Ureter (tissue), 1 donor: ENCODE data around the gene ART5. TPM values are rescaled to one million over a fixed set of nuclear protein-coding genes. Genes with fewer than 3 reads are reported as not detected.
A peak's percentile ranks its signal among the peaks of the same experiment; 100 is the strongest.
"Not testable (repeated sequence)": the region's sequence is repeated elsewhere in the genome, so short reads cannot be mapped to it uniquely, and the experiment has no call there.

Experiments used
- DNase-seq: peaks from one replicate; pipeline ENCODE4 v3.0.0-alpha.2; 2020; ENCODE audit warnings: low spot score
- total RNA-seq: library from RNA; stranded (reverse); gene quantifications from one replicate; pipeline ENCODE4 v1.2.4, GENCODE V29; 2023
- donor health status: DM: yes; HTN: yes; CAD: no.

Gene ART5
- total RNA-seq, 1 donor from 2014 or later, result not detected

DNA sequence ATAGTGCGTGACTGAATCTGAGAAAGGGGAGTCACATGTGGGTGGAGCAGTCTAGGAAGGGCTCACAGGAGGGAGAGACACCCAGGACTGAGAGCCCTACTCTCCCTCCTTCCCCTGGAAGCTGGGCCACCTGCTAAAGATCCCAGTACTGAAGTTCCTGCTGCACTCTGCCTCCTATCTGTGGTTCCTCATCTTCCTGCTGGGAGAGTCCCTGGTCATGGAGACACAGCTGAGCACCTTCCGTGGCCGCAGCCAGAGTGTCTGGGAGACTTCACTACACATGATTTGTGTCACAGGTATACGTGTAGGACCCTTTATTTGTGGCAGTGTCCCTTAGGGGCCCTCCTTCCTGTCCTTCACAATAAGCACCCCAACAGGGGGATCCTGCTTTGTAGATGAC is 19.3 kb downstream of the ART5 start:
- DNase-seq, result no peak

DNA sequence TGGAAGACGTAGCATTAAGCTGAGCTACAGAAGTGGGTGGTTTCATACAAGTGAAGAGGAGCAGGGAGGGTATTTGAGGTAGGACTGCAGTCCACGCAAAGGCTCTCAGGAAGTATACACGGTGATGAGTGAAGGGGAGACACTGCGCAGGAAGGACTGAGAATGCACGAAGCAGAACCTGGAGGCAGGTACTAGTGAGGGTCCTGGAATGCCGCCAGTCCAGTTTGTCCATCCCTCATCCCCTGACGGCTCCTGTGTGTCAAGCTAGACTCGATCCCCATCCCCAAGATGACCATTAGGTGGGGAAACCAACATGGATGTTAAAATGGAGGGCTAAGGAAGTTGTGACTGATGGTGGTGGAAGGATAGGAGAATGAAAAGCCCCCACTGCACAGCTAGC is 23.8 kb downstream of the ART5 start:
- no peak for DNase-seq

DNA sequence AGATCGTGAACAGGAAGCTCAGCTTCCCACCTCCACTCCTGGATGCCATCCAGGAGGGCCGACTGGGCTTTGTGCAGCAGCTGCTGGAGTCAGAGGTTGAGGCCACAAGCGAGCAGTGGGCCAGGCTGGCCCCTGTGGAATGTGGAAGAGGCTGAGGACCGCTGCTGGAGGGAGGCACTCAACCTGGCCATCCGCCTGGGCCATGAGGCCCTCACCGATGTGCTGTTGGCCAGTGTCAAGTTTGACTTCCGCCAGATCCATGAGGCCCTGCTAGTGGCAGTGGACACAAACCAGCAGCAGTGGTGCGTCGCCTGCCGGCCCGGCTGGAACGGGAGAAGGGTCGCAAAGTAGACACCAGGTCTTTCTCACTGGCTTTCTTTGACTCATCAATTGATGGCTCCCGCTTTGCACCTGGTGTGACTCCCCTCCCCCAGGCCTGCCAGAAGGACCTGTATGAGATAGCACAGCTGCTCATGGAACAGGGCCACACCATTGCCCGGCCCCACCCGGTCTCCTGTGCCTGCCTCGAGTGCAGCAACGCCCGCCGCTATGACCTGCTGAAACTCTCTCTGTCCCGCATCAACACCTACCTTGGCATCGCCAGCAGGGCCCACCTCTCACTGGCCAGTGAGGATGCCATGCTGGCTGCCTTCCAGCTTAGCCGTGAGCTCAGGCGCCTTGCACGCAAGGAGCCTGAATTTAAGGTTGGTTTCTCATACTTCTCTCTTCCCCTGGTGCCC is 24.9 kb downstream of the ART5 start:
- DNase-seq, result no peak

DNA sequence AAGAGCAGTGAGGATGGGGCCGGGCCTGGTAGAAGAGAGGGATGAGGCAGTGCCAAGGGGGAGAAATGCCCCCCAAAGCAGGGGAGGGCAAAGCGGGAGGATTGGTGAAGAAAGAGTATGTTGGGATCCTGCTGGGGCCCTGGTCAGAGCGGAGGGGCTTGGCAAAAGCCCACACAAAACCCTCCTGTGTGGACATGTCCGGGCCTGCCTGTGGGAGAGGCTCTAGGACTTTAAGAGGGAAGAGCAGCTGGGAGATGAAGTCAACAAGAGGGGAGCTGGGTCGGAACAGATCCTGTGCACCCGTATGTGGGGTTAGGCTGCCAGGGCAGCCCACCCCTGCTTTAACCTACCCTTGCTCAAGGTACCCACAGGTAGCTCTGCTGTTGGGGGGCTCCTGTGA is 25.8 kb downstream of the ART5 start:
- no peak for DNase-seq

DNA sequence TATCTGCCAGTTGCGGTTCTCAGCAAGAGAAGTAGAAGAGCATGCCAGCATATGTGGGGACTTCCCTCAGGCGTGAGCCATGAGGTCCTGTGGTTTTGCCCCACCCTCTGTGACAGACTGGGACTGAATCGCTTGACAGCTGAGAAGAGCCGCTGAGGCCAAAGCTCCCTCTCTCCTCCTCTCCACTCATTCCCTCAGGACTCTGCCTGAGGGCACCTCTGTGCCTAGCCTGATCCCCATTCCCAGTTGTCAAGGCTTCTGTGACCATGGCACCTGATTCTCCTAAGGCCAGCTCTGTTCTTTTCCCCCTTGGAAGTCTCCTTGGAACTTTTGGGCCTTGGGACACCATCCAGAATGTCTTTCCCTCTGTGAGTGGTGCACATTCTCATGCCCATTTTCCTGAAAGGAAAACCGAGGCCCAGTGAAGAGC is 27.0 kb downstream of the ART5 start:
- peak; percentile 51 for DNase-seq

DNA sequence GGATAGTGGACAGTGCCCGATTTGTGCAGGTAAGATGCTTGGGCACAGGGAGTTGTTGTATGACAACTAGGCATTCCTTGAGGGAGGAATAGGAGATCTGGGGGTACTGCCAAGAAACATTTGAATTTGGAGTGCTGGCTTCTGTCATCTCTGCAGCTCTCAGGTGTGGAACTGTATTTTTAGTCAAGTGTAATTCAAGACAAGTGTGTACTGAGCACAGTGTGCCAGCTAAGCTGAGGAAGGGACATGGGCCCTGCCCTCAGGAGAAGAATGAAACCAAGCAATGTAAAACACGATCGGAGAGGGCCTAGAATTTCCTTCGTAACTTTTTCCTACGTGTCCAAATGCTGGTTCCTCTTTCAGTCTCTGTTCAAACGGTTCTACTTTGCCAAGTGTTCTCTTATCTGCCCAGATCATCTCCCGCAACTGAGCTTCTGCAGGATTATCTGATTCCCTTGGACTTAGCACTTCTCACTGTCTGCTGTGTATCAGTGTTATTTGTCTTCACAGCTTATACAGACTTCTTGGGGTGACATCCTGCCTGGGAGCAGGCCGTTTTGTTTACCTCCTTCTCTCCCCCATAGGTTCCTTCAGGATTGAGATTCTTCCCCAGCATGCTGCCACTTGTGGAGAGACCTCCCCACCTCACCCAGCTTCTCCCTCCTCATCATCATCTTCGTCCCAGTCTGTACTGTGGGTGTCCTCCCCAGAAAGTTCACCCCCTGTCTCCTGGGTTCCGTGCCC is 27.6 kb downstream of the ART5 start:
- no peak for DNase-seq

DNA sequence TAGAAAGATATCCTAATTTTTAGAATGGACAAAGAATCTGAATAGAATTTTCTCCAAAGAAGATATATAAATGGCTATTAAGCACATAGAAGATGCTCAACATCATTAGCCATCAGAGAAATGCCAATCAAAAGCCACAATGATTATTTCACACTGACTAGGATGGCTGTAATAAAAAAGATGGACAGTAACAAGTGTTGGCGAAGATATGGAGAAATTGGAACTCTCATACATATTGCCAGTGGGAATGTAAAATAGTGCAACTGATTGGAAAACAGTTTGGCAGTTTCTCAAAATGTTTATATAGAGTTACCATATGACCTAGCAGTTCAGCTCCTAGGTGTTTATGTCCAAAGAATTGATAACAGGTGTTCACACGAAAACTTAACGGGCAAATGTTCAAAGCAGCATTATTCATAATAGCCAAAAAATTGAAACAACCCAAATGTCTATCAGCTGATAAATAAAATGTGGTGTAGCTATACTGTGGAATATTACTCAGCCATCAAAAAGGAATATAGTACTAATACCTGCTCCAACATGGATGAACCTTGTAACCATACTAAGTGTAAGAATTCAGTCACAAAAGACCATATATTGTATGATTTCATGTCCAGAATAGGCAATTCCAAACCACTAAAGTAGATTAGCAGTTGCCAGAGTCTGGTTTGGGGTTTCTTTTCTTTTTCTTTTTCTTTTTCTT is 29.7 kb downstream of the ART5 start:
- no peak for DNase-seq

DNA sequence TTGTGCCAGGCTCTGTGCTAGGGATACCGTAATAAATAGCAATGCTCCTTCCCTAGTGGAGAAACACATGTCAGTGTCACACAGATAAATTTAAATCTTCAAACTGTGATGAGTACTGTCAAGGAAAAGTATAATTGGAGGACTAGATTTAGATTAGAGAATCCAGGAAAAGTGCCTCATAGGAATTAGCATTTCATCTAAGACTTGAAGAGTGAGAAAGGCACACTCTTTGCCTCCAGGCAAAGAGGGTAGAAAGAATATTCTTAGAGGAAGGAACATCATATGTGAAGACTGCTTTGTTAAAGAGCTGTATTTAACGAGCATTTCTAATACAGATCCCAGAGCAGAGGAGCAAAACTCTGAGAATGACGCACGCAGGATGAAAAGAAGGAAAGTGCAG is 30.9 kb downstream of the ART5 start:
- no peak for DNase-seq

DNA sequence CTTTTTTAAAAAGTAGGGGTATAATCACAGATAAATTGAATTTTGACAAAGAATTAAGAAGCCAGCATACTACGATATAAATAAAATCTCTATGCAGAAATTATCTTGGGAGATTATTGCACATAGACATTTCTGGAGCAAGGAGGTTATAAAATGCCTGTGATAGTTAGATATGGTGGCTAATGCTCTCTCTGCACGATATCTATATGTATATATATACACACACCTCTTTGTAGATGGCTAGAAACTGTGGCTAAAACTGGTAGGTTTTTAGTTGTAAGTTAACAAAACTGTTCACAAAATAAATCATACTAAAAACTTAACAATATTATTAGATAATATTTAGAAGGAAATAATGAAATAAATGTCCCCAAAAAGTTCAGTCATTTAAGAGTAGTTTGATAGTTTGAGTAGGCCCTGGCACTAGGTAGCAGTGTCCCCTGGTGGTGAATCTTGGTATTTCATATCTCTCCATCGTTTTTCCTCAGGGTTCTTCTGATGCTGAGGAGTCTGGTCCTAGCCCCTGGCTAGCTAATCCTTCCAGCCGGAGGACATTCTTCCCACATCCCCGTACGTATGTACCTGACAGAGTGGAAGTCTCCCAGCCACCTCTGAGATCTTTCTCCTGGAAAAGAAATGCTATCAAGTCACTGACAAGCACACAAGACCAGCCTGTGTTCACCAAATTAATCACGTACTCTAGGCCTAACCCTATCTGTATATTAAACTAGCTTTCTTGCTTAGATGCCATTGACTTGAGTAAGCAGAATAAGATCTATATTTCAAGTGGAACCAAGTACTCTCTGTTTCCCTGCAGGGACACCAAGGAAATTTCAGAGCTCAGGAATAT is 32.2 kb downstream of the ART5 start:
- DNase-seq, result no peak

DNA sequence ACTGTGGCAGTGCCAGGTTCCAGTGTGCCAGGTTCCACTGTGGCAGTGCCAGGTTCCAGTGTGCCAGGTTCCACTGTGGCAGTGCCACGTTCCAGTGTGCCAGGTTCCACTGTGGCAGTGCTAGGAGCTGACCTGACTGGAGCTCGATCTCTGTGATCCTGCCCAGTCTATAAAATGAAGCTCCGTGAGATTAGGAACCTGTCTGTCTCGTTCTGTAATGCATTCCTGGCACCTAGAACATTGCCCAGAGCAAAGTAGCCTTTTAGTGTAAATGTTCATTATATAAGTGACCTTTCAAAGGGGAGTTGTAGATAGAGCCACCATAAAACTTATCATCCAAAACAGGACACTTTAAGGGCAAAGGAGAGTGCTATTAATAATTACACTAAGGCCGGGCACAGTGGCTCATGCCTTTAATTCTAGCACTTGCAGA is 36.0 kb downstream of the ART5 start:
- no peak for DNase-seq

DNA sequence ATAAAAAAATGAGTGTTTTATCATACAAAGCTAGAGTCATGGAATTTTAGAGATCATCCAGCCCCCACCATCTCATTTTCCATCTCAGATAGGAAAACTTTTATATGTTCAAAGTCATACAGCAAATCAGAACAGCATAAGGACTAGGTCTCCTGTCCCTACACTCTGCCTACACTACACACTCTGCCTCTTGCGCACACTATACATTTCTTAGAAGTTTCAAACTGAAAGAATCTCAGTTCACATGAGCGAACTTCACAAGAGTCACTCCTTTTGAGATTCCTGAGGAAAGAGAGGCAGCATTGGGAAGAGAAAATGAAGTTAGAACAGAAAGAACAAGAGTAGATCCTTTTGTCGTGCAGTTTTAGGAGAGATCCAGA is 36.5 kb downstream of the ART5 start:
- DNase-seq, result no peak

DNA sequence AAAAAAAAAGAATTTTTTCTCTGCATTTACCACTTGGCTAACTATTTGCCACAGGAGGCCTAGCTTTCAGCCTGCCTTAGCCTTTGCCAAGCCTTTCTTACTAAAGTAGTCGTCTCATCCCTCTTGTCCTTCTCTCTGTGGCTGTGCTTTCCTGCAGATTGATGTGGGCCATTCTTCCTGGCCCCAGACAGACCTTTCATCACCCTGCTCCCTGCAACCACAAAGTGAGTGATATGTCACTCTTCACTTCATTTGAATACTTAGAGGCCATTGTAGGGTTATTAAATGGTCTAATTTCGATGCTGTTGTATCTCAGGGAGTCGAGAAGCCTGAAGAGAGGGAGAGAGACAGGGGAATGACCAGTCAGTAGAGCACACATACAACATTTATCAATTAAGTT is 37.6 kb downstream of the ART5 start:
- no peak for DNase-seq

DNA sequence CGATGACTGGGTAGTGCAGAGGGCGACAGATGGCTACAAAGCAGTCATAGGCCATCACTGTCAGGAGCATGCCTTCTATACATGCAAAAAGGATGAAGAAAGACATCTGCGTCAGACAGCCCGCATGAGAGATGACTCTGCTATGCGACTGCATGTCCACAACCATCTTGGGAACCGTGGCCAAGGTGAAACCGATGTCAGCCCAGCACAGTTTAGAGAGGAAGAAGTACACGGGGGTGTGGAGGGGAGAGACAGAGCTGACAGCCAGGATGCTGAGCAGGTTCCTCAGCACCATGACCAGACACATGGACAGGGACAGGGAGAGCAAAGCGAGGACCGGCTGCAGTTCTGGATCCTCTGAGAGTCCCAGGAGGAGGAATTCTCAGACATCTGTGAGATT is 41.6 kb downstream of the ART5 start:
- not testable (repeated sequence) for DNase-seq

DNA sequence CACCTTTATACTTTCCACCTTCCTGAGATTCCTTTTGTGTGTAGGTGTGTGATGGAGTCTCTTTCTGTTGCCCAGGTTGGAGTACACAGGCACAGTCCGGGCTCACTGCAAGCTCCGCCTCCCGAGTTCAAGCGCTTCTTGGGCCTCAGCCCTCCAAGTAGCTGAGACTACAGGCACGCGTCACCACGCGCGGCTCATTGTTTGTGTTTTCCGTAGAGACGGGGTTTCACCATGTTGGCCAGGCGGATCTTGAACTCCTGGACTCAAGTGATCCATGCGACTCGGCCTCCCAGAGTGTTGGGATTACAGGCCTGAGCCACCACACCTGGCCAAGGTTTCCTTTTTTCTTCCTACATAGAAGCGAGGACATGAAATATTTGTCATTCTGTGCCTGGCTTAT is 44.0 kb downstream of the ART5 start:
- DNase-seq, result not testable (repeated sequence)

DNA sequence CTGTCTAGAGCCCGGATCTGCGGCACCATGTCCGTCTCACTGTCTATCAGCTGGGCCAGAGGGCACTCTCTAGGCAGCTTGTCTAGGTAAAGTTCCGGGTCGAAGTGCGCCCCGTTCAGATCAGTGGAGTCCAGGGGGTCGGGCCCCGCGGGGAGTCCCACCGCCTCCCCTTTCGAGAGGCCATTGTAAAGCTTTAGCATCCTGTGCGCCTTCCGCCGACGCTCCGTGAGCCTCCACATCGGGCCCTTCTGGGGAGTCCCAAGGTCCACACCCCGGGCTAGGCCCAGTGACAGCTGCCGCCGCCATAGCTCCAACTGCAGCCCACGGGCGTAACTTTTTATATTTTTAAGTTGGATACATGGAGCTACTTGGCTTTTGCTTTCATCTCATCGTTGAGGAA is 50.5 kb downstream of the ART5 start:
- not testable (repeated sequence) for DNase-seq

DNA sequence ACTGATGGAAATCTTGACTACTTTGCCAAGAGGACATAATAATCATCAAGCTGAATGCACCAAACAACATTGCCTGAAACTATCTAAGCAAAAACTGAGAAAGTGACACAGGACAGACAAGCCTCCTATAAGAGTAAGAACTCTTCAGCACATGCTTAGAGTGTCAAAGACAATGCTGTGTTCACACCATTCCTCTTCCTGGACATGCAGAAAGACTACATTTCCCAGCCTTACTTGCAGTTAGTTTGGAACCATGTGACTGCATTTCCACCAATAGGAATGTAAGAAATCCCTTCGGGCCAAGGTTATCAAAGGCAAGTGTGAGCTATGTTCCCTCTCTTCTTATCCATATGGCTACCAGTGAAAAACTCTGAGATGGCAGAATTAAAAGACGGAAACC is 51.6 kb downstream of the ART5 start:
- not testable (repeated sequence) for DNase-seq

DNA sequence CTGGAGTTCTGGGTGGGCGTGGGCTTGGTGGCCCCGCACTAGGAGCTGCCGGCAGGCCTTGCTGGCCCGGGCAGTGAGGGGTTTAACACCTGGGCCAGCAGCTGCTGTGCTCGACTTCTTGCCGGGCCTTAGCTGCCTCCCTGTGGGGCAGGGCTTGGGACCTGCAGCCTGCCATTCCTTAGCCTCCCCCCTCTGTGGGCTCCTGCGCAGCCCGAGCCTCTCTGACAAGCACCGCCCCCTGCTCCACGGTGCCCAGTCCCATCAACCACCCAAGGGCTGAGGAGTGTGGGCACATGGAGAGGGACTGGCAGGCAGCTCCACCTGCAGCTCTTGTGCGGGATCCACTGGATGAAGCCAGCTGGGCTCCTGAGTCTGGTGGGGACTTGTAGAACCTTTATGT is 53.0 kb downstream of the ART5 start:
- not testable (repeated sequence) for DNase-seq

Other genes with a start within 250 kb of the ART5 start
- not detected for gene ART1, start 3.1 kb upstream of the ART5 start, total RNA-seq
- 2.4 TPM for gene CHRNA10, start 29.4 kb upstream of the ART5 start, total RNA-seq
- 137 TPM for gene NUP98, start 155.6 kb upstream of the ART5 start, total RNA-seq
- 49.1 TPM for gene PGAP2, start 166.6 kb upstream of the ART5 start, total RNA-seq
- gene RHOG, start 199.0 kb upstream of the ART5 start, total RNA-seq, result 40.8 TPM
- 71.5 TPM for gene STIM1, start 213.7 kb upstream of the ART5 start, total RNA-seq